Measurements from ENCODE around the gene AGPAT2.

The AGPAT2 gene

DNA sequence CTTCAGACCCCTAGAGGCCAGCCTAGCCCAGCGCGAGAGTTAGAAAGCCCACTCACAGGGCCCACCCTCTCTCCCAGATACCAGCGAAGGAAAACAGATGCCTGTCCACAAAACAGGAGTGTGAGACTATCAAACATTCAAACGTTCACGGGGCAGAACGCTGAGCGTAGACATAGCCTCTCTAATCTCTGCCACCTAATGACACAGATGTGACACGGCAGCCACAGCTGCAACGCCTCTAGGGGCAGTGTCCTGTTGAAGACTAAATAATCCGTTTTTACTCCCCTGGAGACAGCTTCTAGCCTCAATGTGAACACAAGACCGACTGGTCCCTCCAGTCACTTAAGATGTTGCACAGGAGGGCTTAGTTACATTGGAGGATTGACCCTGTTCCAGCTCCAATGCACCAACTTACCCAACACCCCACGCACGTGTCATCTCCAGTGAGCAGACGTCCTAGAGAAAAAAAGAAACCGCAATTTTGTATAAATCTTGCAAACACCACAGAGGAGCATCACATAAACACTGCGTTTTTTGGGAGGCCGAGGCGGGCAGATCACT is 39.5 kb upstream of the AGPAT2 start:
- Histone ChIP-seq H3K79me2 (ENCODE audit: insufficient read depth, low read length) (peaks cover 25% of the 10 kb centered on the region), H2AFZ (ENCODE audit: low read depth, low read length) (no peak overlapping the region), H3K9me3 (ENCODE audit: insufficient read depth, low read length, severe bottlenecking) (no peaks in the 10 kb centered on the region), H3K4me3 (ENCODE audit: low read depth in 1 of 2, low read length in 2 of 2) (peak overlapping the region; percentile 25 to 63; a peak in 3 of 4 replicates), H3K27ac (ENCODE audit: low read length) (peak overlapping the region; percentile 30), H3K4me2 (ENCODE audit: insufficient read depth, low read length) (peak overlapping the region; percentile 68), H4K20me1 (ENCODE audit: insufficient read depth, low read length) (peaks cover 42% of the 10 kb centered on the region), H3K36me3 (ENCODE audit: insufficient read depth, low read length) (peaks cover 46% of the 10 kb centered on the region), H3K4me1 (ENCODE audit: insufficient read depth, low read length) (peaks cover 33% of the 10 kb centered on the region), H3K9ac (ENCODE audit: low read depth, low read length) (peak overlapping the region; percentile 56), H3K27me3 (ENCODE audit: insufficient read depth, low read length, poor library complexity) (no peaks in the 10 kb centered on the region)
- DNase-seq, result peak; percentile 44
- no peak for TF ChIP-seq EZH2 (IDR thresholded peaks at IDR 0.05; ENCODE audit: borderline replicate concordance, low read depth, low read length, severe bottlenecking)
- TF ChIP-seq, protein P1, sequence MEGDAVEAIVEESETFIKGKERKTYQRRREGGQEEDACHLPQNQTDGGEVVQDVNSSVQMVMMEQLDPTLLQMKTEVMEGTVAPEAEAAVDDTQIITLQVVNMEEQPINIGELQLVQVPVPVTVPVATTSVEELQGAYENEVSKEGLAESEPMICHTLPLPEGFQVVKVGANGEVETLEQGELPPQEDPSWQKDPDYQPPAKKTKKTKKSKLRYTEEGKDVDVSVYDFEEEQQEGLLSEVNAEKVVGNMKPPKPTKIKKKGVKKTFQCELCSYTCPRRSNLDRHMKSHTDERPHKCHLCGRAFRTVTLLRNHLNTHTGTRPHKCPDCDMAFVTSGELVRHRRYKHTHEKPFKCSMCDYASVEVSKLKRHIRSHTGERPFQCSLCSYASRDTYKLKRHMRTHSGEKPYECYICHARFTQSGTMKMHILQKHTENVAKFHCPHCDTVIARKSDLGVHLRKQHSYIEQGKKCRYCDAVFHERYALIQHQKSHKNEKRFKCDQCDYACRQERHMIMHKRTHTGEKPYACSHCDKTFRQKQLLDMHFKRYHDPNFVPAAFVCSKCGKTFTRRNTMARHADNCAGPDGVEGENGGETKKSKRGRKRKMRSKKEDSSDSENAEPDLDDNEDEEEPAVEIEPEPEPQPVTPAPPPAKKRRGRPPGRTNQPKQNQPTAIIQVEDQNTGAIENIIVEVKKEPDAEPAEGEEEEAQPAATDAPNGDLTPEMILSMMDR (IDR thresholded peaks at IDR 0.05; ENCODE audit: borderline replicate concordance, extremely low read depth, low read length, poor library complexity, severe bottlenecking), result peak; percentile 54
- peak; percentile 38 for ATAC-seq (ENCODE audit: insufficient read depth, low read depth)

DNA sequence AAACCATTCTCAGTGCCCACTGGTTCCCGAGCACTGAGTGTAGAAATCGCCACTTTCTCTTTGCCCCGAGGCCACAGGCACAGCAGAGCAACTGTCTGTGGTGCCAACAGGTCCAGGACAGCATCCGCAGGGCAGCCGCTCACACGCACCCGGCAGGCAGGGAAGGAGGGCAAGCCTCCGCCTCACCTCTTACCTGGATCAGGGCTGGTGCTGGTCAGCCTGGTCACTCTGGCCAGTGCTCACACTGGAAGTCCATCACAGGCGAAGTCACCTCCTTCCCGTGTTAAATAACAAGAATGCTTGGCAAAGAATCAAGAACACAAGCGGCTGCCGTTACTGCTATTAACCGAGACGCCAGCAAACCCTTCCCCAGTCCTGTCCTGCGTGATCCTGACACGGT is 38.9 kb upstream of the AGPAT2 start:
- H4K20me1 ChIP-seq (ENCODE audit: insufficient read depth, low read length), result peaks cover 46% of the 10 kb centered on the region
- H3K4me3 ChIP-seq (ENCODE audit: low read depth in 1 of 2, low read length in 2 of 2), result peak overlapping the region in 1 of 2 experiments; percentile 63; a peak in 2 of 4 replicates
- peaks cover 33% of the 10 kb centered on the region for H3K4me1 ChIP-seq (ENCODE audit: insufficient read depth, low read length)
- no peak overlapping the region for H2AFZ ChIP-seq (ENCODE audit: low read depth, low read length)
- peaks cover 25% of the 10 kb centered on the region for H3K79me2 ChIP-seq (ENCODE audit: insufficient read depth, low read length)
- H3K27ac ChIP-seq (ENCODE audit: low read length), result no peak overlapping the region
- H3K4me2 ChIP-seq (ENCODE audit: insufficient read depth, low read length), result peak overlapping the region; percentile 68
- H3K27me3 ChIP-seq (ENCODE audit: insufficient read depth, low read length, poor library complexity), result no peaks in the 10 kb centered on the region
- TF ChIP-seq, protein P1 (IDR thresholded peaks at IDR 0.05; ENCODE audit: borderline replicate concordance, extremely low read depth, low read length, poor library complexity, severe bottlenecking), result no peak
- no peak for TF ChIP-seq EZH2 (IDR thresholded peaks at IDR 0.05; ENCODE audit: borderline replicate concordance, low read depth, low read length, severe bottlenecking)
- peaks cover 46% of the 10 kb centered on the region for H3K36me3 ChIP-seq (ENCODE audit: insufficient read depth, low read length)
- no peak for ATAC-seq (ENCODE audit: insufficient read depth, low read depth)
- no peak for DNase-seq
- H3K9ac ChIP-seq (ENCODE audit: low read depth, low read length), result peak overlapping the region; percentile 56; the same call in 1 of the 2 replicates
- H3K9me3 ChIP-seq (ENCODE audit: insufficient read depth, low read length, severe bottlenecking), result no peaks in the 10 kb centered on the region

DNA sequence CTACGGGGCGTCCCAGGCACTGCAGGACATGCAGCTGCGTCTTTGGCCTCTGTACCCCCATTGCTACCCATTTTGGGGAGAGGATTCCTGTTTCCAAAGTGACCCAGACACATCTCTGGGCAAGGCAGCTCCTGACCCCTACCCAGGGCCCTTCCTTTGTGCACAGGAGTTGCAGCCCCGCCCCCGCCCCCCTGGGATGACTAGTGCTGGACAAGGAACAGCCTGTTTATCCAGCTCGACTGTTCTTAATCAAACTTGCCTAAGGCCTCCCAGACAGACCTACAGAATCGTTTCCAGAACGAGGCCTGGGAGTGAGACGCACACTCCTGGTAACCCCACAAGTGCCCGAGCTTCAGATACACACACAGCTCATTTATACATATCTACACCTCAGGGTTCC is 38.4 kb upstream of the AGPAT2 start:
- H3K4me1 ChIP-seq (ENCODE audit: insufficient read depth, low read length), result peaks cover 33% of the 10 kb centered on the region
- peaks cover 46% of the 10 kb centered on the region for H3K36me3 ChIP-seq (ENCODE audit: insufficient read depth, low read length)
- no peak overlapping the region for H3K27ac ChIP-seq (ENCODE audit: low read length)
- no peak for ATAC-seq (ENCODE audit: insufficient read depth, low read depth)
- H3K4me2 ChIP-seq (ENCODE audit: insufficient read depth, low read length), result peak overlapping the region; percentile 68; the same call in 1 of the 2 replicates
- H3K4me3 ChIP-seq (ENCODE audit: low read depth in 1 of 2, low read length in 2 of 2), result no peak overlapping the region; a peak in 1 of 4 replicates
- no peak for TF ChIP-seq EZH2 (IDR thresholded peaks at IDR 0.05; ENCODE audit: borderline replicate concordance, low read depth, low read length, severe bottlenecking)
- TF ChIP-seq, protein P1 (IDR thresholded peaks at IDR 0.05; ENCODE audit: borderline replicate concordance, extremely low read depth, low read length, poor library complexity, severe bottlenecking), result no peak
- no peak for DNase-seq
- H3K9ac ChIP-seq (ENCODE audit: low read depth, low read length), result 0 out of 2 replicates have a peak overlapping the region, but pooled peaks have one; percentile 13
- H3K9me3 ChIP-seq (ENCODE audit: insufficient read depth, low read length, severe bottlenecking), result no peaks in the 10 kb centered on the region
- peaks cover 46% of the 10 kb centered on the region for H4K20me1 ChIP-seq (ENCODE audit: insufficient read depth, low read length)
- H2AFZ ChIP-seq (ENCODE audit: low read depth, low read length), result no peak overlapping the region
- H3K27me3 ChIP-seq (ENCODE audit: insufficient read depth, low read length, poor library complexity), result no peaks in the 10 kb centered on the region
- peaks cover 25% of the 10 kb centered on the region for H3K79me2 ChIP-seq (ENCODE audit: insufficient read depth, low read length)

Measured in DND-41 (cell line).